HG02840 (cell line): ENCODE results near the gene TMEM109.

Experiments
- ATAC-seq: cut with Tn5 transposase; IDR thresholded peaks from one replicate; pipeline ENCODE4 v1.9.1; 2021; ENCODE audit warnings: mild to moderate bottlenecking, moderate library complexity, moderate number of reproducible peaks; ENCODE audit not compliant: unreplicated experiment, low FRiP score

Gene TMEM109

DNA sequence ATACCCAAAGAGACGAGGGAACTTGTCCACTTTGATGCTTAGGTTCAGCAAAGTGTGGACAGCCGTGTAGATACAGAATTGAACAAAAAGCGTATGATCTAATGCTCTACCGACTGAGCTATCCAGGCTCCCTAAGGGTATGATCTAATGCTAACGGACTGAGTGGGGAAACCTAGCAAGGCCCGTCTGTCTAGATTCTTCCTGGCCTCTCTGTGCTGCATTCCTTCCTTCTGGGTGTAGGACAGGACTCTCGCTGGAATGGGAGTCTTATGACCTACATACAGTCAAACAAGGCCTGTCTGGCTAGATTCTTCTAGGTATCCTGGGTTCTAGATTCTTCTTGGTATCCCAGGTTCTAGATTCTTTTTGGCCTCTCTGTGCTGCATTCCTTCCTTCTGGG is 46.4 kb downstream of the TMEM109 start:
- ATAC-seq = no peak

DNA sequence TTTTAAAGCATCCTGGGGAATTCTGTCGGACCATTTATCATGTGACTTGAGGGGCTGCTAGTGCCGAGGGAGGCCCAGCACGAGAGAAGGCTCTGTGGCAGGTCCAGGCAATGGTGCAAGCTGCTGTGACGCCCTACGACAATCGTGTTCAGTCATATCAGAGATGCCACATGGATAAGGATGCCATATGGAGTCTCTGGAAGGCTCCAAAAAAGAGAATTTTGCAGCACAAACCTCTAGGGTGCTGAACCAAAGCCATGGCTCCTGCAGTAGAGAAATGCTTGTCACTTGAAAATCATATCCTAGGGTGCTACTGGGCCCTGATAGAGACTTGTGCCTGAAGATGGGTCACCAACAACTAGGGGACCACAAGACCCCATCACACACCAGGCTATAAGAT is 50.8 kb downstream of the TMEM109 start:
- ATAC-seq = no peak

DNA sequence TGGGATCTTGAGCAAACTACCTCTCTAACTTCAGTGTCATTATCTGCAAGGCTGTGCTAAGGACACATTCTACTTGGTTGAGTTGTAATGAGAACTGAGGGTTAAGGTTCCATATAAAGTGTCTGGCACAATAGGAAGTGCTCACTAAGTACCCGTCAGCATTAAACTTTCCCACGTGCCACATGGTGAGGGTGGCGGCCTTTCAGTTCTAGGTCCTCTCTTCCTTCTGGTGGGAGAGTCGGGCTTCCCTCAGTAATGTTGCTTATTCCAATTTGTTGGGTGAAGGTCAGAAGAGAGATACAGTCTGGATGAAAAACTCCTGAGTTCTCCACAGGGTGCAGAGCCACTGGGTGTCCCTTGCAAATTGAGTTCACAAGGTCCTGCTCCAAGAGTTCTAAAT is 52.9 kb downstream of the TMEM109 start:
- no peak for ATAC-seq

DNA sequence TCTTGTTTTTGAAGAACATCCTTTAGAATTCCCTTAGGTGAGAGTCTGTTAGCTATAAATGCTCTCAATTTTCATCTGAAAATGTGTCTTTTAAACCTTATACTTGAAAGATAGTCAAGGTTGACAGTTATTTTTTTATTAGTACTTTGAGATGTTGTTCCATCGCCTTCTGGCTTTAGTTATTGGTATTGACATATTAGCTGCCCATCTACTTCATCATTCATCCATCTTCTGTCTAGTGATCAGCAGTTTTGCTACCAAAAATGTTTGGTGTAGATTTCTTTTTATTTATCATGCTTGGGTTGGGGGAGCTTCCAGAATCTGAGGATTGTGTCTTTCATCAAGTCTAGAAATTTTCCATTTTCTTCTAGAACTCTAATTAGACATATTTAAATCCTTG is 54.3 kb downstream of the TMEM109 start:
- ATAC-seq = no peak

DNA sequence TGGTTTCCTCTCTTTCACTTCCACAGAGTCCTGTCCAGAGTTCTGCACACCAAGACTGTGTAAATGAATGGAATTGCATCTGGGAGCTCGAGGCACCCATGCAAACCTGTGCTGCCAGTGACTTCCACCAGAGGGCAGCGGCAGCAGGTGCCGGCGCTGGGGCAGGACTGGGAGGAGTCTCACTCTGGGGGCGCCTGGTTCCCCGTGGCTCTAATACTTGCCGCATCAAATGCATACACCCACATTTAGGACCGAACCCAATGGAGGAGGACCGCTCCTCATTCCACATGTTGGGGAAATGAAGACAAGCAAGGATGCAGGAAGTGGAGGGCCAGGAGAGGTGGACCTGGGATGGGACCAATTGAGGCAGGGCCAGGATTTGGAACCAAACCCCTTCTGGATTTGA is 56.4 kb downstream of the TMEM109 start:
- no peak for ATAC-seq

DNA sequence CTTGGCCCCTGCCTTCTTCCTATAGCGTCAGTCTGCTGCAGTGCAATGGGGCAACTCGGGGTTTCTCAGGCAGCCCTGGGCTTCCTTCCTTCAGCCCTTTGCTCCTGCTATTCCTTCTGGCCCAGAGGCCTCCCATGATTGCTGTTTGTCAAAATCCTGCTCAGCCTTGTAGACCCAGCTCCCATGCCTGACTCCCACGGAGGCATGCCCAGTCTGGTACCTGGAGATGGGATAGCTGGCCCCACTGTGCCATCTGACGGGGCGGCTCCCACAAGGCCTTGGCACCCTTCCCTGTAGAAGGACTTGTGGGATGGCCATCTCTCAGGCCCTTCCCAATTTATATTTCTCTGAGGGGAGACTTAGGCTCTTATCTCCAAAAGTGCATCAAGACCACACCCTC is 56.9 kb downstream of the TMEM109 start:
- ATAC-seq = no peak

DNA sequence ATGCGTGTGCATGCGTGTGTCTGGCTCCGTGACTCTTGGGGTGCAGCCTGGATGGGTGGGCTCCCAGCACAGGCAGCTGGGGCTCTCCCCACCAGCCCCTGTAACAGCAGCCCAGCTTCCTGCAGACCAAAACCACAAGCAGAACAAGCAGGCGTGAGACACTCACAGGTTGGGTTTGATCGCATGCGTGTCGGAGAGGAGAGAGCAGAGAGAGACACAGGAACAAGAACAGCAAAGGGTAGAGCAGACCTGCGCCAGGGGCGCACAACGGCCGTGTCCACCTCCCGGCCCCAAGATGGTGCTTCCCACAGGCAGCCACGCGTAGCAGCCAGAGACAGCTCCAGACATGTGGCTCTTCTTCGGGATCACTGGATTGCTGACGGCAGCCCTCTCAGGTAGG is 57.6 kb downstream of the TMEM109 start, which contains the start of gene CD6:
CD6 (plus strand) TSS at position 161 of the 400 bp plus-strand sequence; CDS start at position 347, 186 bp downstream.
- no peak for ATAC-seq

DNA sequence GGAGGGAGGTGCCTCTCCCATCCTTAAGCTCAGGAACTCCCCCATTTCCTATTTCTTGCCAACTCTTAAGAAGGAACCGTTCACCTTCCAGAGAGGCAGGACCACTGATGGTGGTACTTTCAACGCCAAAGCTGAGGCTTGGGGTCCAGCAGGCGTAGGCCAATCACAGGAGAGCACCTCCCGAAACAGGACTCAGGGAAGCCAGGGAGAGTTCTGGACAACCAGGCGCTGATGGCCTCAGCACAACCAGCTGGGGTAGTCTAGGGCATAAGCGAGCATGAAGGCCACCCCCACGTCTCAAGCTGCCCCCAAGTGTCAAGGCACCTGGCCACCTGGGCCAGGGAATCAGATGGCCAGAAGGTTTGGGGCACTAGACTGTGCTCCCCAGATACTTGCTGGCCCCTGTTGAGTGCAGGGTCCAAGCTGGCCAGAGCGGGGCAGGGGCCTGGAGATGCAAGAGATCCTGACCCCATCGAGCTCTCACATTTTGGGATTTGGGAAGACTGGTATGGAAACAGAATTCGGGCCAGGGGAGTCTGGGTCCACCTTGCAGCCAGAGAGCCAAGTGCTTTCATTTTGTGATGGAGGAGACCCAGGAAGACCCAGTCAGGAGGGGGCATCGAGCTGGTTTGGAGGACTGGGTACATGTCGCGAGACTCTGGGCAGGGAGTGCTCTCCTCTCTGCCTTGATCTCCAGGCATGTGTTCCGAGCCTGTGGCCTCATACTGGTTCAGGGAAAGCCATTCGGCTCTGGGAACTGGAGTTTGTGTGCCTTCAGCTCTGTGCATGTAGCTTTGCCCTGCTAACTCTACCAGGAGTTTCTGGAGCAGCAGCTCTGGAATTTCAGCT is 58.4 kb downstream of the TMEM109 start:
- no peak for ATAC-seq
